Osteoblast (primary cell): ENCODE data around the gene VSTM2B. TPM values are rescaled to one million over a fixed set of nuclear protein-coding genes. Genes with fewer than 3 reads are reported as not detected.

Experiments used
- DNase-seq: peaks from one replicate; pipeline ENCODE4 v3.0.0; 2011; ENCODE audit warnings: low spot score, mixed read lengths; ENCODE audit not compliant: insufficient read length; ENCODE audit errors: missing footprints
- H2AFZ ChIP-seq: 2 replicates; pipeline ENCODE4 v1.6.0; 2011; ENCODE audit warnings: mild to moderate bottlenecking, low read length
- H3K27ac ChIP-seq: 2 replicates; pipeline ENCODE4 v1.5.1; 2011; ENCODE audit warnings: mild to moderate bottlenecking, low read depth, low read length, moderate library complexity
- H3K27me3 ChIP-seq: 2 replicates; pipeline ENCODE4 v1.6.0; 2012; ENCODE audit warnings: mild to moderate bottlenecking, control low read depth, inconsistent platforms, low read length, moderate library complexity; ENCODE audit not compliant: insufficient read depth
- H3K36me3 ChIP-seq: 2 replicates; pipeline ENCODE4 v1.5.1; 2011; ENCODE audit warnings: mild to moderate bottlenecking, low read length, control low read depth, moderate library complexity; ENCODE audit not compliant: insufficient read depth
- H3K4me1 ChIP-seq: 2 replicates; pipeline ENCODE4 v1.5.1; 2011; ENCODE audit warnings: mild to moderate bottlenecking, low read length, control low read depth, moderate library complexity; ENCODE audit not compliant: insufficient read depth
- H3K4me2 ChIP-seq: 2 replicates; pipeline ENCODE4 v1.6.0; 2011; ENCODE audit warnings: mild to moderate bottlenecking, low read length; ENCODE audit not compliant: insufficient read depth
- H3K4me3 ChIP-seq: fragments of 200-600 bp; sonication (generic); 3 replicates; pipeline ENCODE4 v1.5.1; 2012; ENCODE audit warnings: mild to moderate bottlenecking, low read length, inconsistent platforms; ENCODE audit not compliant: insufficient read depth
- H3K79me2 ChIP-seq: 2 replicates; pipeline ENCODE4 v1.6.0; 2012; ENCODE audit warnings: mild to moderate bottlenecking, low read length, control low read depth, inconsistent platforms; ENCODE audit not compliant: insufficient read depth
- H3K9me3 ChIP-seq: 2 replicates; pipeline ENCODE4 v1.5.1; 2011; ENCODE audit warnings: low read depth, low read length, control low read depth
- H4K20me1 ChIP-seq: 2 replicates; pipeline ENCODE4 v1.6.0; 2012; ENCODE audit warnings: mild to moderate bottlenecking, low read length, control low read depth; ENCODE audit not compliant: insufficient read depth
- CTCF ChIP-seq: IDR thresholded peaks from 2 replicates; pipeline ENCODE4 v1.5.1; 2011; ENCODE audit warnings: mild to moderate bottlenecking, low read depth, low read length, moderate library complexity; ENCODE audit errors: extremely low read depth
- total RNA-seq: library from RNA; depleted of rRNA; stranded (reverse); fragments of >200 nt; gene quantifications from 2 replicates; pipeline ENCODE4 v1.2.3, GENCODE V29; 2012

The VSTM2B gene
- total RNA-seq, 1 donor, result not detected

- no peak overlapping the region for H2AFZ ChIP-seq
- H3K4me1 ChIP-seq, result no peaks in the 10 kb centered on the region
- H3K9me3 ChIP-seq, result no peaks in the 10 kb centered on the region
- no peaks in the 10 kb centered on the region for H4K20me1 ChIP-seq
- H3K4me3 ChIP-seq, result no peak overlapping the region
- no peak for DNase-seq
- no peak for TF ChIP-seq CTCF
- H3K27me3 ChIP-seq, result no peaks in the 10 kb centered on the region
- no peaks in the 10 kb centered on the region for H3K79me2 ChIP-seq
- H3K4me2 ChIP-seq, result no peak overlapping the region
- H3K27ac ChIP-seq, result no peak overlapping the region
- H3K36me3 ChIP-seq, result no peaks in the 10 kb centered on the region
These were observed 46.9 kb upstream of the VSTM2B start for GRCh38 chr19:29478578-29479565.

- TF ChIP-seq CTCF, result no peak
- Histone ChIP-seq H3K36me3 (no peaks in the 10 kb centered on the region), H4K20me1 (no peaks in the 10 kb centered on the region), H3K4me1 (no peaks in the 10 kb centered on the region), H3K4me3 (no peak overlapping the region), H3K4me2 (no peak overlapping the region), H3K27me3 (no peaks in the 10 kb centered on the region), H3K9me3 (no peaks in the 10 kb centered on the region), H3K79me2 (no peaks in the 10 kb centered on the region), H2AFZ (no peak overlapping the region), H3K27ac (no peak overlapping the region)
- DNase-seq, result no peak
These were observed 45.9 kb upstream of the VSTM2B start for GRCh38 chr19:29479941-29480340.

- Histone ChIP-seq H3K4me1 (no peaks in the 10 kb centered on the region), H3K27ac (no peak overlapping the region), H4K20me1 (no peaks in the 10 kb centered on the region), H3K36me3 (no peaks in the 10 kb centered on the region), H3K9me3 (no peaks in the 10 kb centered on the region), H3K4me2 (no peak overlapping the region), H2AFZ (no peak overlapping the region), H3K27me3 (no peaks in the 10 kb centered on the region), H3K4me3 (no peak overlapping the region), H3K79me2 (no peaks in the 10 kb centered on the region)
- no peak for DNase-seq
- no peak for TF ChIP-seq CTCF
These were observed 45.3 kb upstream of the VSTM2B start for GRCh38 chr19:29480507-29480906.

- Histone ChIP-seq H3K79me2 (no peaks in the 10 kb centered on the region), H3K4me2 (no peak overlapping the region), H3K27me3 (no peaks in the 10 kb centered on the region), H4K20me1 (no peaks in the 10 kb centered on the region), H2AFZ (no peak overlapping the region), H3K27ac (no peak overlapping the region), H3K4me3 (no peak overlapping the region), H3K9me3 (no peaks in the 10 kb centered on the region), H3K36me3 (no peaks in the 10 kb centered on the region), H3K4me1 (no peaks in the 10 kb centered on the region)
- TF ChIP-seq CTCF, result no peak
- no peak for DNase-seq
These were observed 42.7 kb upstream of the VSTM2B start for GRCh38 chr19:29482855-29483640.
